GM21423 (cell line): Measurements from ENCODE around the gene UQCC5.

Experiments
- ATAC-seq: cut with Tn5 transposase; IDR thresholded peaks from one replicate; pipeline ENCODE4 v1.9.1; 2021; ENCODE audit warnings: mild to moderate bottlenecking, moderate library complexity; ENCODE audit not compliant: unreplicated experiment

UQCC5 gene

DNA sequence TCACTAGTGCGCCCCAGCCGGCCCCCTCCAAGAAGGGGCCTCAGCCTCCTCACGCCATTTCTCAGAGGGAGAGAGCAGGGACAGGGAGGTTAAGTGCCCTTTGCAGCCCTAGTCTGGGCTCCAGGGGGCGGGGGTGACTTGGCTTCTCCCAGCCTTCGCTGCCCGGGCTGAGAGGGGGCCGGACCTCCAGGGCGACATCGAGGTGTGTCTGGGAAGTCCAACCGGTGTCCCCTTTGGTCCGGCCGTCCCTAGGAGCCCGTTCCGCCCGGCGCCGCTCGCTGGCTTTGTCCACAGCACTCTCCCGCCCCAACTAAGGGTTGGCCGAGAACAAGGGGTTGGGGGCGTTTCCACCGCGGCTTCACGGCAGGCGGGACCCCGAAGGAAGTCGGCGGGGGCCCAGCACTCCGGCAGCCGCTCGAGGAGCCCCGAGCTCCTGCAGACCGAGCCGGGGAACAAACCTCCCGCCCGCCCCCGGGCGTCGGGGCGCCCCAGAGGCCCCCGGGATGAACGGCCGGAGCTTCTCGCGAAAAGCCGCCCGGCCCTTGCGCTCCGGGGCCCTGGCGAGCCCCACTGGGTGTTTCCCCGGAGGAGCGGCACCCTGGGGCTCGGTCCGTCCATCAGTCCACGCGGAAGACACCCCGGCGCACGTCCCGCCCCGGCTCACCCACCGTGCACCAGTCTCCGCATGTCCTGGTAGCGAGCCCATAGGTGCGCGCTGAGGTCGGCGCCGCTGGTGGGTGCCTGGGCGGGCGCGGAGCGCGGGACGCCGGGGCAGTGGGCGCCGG lies 3.4 kb upstream of the UQCC5 start:
- peak; percentile 2 for ATAC-seq

DNA sequence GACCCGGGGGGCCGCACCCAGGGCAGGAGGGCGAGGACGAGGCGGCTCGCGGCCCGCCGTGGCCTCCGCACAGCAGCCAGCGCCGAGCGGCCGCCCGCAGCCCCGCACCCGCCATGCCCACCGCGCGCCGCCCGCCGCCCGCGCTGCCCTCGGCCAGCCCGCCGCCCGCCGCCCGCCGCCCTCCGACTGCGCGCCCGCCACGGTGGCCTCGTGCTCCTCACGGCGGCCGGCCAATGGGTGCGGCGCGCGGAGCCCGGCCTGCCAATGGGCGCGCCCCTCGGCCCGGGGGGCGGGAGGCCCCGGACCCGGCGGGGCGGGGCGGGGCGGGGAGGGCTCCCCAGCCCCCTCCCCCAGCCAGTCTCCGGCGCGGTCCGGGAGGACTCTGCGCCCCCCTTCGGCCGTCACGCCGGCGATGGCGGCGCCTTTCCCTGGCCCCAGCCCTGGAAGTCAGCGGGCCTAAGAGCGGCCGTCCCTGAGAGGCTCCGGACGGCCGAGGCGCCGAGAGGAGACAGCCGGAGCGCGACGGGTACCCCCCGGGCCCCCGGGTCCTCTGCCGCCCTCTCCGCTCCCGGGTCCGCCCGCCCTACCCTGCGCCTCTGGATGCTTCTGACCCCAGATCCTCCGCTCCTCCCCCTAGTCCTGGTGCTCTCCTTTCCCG lies 2.7 kb upstream of the UQCC5 start, which contains the start of gene NT5DC2:
NT5DC2 (minus strand) TSS at position 235 of the 658 bp plus-strand sequence; CDS start at position 115, 120 bp downstream.
- peak; percentile 28 for ATAC-seq

DNA sequence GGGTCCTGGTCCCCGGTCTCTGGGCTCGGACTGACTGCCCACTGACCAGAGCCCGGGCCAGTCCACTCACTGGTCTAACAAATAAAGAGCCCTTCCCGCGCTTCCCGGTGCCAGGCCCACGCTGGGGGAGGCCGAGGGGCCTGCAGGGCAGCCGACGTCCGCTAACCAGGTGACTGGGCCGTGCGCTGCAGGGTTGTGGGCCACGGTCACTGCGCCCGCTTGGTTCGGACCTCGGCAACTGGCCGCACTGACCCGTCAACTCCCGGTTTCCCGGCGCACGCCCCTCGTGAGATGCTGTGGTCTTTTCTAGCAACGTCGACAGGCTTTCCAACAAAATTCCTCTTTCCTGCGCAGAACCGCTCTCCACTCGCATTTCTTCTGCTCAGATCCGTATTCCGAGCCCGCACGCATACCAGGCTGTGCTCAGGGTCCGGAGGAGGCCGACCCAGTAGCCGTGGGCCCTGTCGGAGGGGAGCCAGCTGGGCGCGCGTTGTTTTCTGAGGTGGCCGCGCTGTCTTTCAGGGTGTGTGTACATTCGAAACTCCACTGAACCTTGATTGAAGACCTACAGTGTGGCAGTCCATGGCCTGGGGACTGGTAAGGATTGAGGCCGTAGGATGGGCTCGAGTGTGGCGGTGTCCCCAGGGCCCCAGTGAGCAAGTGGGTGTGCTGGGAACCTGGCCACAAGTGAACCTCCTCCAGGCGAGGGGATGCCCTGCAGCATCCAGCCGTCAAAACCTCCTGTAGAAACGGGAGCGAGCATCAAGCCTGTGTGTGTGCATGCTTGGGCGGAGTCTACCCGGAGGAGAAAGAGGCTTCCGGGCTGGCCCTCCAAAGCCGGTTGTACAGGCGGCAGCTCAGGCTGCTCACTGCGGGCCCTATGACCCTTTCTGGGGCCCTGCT lies 1.9 kb upstream of the UQCC5 start:
- ATAC-seq: no peak

DNA sequence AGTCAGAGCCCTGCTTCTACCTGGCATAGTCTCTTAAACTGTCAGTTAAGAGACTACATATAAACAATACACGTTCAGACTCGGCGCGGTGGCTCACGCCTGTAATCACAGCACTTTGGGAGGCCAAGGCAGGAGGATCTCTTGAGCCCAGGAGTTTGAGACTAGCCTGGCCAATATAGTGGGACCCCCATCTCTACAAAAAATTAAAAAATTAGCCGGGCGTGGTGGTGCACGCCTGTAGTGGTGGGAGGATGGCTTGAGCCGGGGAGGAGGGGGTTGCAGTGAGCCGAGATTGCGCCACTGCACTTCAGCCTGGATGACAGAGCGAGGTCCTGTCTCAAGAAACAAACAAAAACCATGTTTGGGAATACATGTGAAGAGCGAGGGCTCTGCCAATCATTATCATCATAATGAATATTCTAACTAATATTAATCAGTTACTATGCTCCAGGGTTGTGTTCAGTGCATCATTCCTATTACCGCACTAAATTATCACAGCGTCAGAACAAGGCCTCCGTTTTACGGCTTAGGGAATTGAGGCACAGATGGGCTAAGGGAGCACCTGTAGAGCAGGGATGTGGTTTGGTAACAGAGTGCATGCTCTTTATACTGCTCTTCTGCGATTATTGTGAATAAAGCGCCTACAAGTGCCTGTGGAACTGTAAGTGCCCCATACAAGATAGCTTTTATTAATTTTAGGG lies 844 bp upstream of the UQCC5 start:
- no peak for ATAC-seq

DNA sequence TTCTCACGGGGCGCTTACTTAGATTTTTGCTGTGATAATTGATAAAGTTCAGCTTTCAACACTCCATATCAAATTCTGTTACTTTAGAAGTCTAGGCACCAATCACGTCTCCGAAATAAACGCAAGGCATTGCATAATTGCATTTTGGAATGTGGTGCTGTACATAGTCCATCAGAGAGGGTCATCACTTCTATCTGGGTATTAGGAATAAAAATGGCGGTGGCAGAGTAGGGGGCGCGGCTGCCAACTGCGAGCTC lies 365 bp upstream of the UQCC5 start:
- ATAC-seq: no peak

DNA sequence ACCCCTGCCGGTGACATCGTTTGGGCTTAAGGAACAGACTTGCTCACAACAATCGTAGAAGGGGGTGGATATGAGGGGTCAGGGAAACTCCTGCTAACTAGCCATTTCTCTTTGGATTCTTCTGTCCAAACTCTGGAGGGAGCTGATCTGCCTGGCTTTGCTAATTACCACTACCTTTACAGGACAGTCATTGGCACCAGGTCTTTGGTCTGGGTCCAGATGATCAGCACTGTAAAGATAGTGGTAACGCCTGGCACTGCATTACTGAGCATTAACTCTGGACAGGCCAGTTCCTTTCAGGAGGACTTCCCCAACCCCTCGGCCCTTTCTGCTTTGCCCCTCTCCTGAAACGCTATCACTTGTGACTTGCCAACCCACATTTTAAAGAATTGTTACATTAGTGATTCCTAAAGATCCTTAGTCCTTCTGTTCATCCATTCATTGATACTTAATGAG lies 788 bp downstream of the UQCC5 start:
- no peak for ATAC-seq

DNA sequence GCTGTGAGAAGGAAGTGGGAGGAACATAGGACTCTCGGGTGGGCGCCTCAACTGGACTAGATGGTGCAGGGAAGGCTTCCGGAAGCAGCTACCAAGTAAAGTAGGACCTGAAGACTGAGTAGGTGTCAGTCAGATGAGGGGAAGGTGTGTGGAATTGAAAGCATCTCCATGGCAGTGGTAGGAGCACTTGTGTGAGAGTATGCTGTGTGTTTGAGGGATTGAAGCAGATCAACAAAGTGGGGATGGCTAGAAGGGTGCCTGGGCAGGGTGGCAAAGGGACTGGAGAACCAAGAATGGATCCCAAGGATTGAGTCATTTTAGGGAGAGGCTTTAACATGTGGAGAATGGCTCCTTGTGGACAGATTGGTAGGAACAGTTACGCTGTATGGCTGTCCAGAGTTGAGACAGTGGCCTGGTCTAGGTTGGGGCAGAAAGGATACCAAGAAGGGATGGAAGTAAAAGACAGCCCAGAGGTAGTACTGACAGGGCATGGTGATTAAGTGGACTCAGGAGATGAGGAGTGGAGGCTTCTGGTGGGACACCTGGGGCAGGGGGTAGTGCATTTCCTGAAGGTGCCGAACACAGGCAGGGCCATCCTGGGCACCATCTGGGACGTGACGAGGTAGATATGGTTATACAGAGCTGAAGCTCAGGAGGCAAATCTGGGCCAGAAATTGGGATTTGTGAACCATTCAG lies 1.5 kb downstream of the UQCC5 start:
- ATAC-seq: no peak

DNA sequence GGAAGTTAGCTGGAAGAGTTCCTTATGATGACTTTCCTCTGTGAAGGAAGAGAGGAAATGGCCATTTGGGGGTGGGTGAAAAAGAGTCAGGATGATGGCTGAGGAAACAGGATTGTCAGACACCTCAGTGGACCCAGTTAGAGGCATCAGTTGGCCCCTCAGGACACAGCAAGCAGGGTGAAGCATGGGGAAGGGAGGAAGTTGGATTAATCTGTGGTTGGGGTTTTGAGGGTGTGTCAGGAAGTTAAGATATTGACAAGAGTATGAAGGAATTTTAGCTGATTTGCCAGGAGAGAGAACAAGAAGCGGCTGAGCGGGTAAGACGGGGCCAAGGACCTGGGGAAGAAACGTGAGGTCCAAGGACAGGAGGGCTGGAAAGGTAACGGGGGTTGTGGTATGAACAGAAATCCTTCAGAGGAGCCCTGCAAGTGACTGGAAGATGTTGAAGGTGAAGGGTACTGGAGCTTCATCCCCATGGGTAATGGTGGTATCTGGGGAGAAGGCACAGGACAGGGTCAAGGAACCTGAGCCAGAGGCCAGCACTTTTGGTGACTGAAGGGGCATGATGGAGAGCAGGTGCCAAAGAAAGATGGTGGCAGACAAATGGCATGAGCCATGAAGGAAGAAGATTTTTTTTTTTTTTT lies 2.7 kb downstream of the UQCC5 start:
- no peak for ATAC-seq

DNA sequence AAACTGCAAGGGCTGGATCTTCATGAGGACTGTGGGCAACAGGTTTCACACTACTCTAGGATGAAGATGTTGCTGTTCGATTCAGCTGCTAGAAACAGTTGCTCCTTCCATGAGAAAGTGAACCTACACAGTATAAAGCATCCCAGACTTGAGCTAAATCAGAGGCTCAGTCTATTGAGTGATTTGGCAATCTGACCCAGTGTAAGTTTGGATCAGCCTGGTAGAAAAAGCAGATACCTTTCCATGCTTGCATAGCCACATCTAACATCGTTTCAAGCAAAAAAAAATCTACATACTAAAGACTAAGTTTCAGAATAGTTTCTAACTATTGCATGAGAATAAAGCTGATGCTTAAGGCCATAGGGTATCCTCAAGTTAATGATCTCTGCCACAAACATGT lies 4.6 kb downstream of the UQCC5 start:
- ATAC-seq: no peak

DNA sequence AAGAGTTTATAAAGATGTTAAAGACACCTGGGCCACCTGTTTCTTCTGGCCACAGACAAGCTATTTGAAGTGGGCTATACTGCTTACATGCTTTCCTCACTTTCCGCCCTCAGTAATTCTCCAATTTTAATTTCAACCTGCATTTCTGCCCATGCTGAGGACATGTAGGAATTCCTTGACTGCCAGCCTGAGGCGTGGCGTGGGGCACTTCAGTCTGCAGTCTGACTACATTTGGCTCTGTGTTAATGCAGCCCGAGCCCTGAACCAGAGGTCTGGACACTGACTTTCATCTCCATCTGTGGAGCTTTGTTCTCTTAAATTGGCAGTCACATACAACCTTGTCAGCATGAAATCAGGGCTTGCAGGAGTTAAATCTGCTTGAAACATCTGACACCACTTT lies 8.5 kb downstream of the UQCC5 start:
- ATAC-seq: no peak

DNA sequence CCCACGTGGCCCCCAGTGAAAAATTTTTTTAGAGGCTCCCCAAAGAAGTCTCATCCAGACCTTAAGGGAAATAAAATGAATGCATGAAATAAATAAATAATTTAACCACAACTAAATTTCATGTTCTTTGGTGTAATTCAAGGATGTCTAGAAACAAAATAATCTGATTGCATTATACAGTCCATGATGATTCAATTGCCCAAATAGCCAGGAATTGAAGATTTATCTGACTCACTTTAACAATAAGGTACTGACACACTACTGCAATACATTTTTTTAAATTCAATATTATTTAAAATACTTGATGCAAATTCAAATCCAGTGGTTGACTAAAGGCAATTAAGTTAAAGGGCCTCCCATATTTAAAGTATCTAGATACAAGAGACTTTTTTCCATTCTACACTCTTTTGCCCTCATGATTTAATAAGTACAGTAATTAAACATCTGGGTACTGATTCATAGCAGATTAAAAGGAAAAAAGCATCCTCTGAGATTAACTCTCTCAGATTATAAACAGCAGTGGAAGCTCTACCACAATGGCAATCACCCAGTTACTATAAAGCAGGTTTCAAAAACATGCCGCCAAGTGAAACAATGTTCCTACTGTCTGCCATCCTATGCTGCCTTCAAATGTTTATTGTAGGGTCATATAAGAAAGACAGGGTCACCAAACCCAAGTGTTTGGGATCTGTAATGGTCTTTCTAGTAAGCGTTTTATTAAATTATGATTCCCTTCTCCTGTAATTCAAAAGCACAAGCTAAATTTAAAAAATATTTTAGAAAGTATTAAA lies 9.9 kb downstream of the UQCC5 start:
- ATAC-seq: no peak

DNA sequence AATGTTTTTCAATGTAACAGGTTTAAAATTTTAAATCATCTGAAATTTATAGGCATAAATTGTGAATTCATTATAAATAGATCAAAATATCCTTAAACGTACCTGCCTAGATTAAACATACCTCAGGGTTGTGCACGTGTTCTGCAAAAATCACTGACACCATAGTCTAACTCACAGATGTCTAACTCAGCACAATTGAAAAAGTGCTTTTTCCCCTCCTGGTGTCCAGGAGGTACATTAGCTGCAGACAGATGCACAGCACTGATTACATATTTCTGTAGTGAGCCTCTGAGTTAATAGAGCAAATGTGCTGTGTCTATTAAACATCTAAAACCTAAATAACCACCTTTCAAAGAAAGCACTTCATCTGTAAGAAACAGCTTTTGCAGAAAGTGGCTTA lies 10.7 kb downstream of the UQCC5 start:
- no peak for ATAC-seq

DNA sequence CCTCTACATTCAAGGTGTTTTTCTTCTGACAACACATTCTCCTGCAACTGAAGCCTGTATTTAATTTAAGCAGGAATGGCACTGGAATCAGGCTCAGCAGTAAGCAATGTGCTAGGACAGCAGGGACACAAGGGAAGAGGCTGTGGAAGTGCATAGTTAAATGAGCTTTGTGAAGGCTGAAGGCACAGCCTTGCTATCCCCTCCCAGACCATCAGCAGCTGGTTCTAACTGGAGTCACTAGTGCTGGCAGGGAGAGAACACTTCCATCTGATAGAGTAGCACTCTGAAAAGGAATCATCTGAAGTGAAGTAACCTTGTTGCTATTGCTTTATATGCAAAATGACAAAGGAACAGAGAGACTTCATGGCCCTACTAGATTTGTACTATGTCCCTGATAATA lies 14.7 kb downstream of the UQCC5 start:
- ATAC-seq: no peak

DNA sequence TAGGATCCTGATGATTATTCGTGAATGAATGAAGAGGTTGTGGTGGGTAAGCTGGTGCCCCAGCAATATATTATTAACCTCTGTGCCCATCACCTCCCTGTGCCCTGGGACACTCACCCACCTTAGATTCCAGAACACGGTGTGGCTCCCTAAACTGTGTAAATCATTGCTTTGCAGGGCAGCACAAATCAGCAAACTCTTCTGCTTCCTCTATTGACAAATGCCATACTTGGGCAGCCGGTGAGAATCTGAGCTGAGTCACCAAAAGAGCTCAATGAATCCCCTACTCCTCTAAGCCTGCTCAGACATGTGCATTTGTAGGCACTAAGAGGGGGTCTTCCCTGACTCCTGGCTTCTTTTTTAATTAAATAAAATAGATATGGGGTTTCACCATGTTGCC lies 15.7 kb downstream of the UQCC5 start:
- ATAC-seq: no peak

DNA sequence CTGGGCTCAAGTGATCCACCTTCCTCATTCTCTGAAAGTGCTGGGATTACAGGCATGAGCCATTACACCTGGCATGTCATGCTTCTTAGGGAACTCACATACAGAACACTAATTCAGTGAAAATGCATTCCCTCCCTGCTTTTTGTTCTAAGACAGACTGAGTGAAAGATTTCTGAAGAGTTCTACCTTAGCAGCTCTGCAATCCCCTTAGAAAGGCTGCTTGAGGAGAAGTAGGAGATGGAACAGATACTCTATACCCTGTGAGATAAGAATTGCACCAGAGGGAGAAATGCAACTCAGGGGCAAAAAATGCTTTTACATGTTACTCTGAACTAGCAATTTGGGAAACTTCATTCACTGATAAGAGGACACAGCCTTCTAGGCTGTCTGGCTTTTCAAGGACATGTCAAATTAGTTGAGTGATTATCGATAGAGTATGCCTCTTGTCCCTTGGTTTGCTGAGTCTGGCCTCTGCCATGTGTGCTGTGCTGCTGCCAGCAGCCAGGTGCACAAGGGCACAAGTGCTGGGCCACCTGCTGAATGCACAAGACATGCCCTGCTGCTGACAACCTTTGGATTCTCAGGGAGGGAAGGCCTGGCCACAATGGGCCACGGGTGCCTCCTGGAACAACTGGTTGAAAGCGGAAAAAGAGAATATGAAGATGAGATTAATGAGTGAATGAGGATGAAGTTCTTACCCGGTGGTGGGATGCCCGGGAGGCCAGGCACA lies 17.8 kb downstream of the UQCC5 start:
- ATAC-seq: no peak

DNA sequence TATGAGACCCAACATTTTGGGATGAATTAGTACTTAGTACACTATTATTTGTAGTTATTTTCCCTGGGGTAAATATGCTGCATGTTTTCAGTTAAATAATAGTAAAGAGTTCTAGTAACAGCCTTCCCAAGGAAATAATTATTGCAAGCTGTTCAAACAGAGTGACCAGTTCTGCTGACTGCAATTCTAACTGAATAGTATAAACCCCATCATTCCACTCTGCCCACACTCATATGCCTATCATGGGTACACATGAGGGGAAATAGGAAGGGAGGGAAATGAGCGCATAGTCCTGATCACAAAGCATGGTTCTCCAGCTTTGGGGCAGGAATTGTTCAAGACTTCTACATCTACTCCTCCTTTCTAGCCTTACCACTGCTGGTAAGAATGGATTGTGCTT lies 18.7 kb downstream of the UQCC5 start:
- no peak for ATAC-seq

DNA sequence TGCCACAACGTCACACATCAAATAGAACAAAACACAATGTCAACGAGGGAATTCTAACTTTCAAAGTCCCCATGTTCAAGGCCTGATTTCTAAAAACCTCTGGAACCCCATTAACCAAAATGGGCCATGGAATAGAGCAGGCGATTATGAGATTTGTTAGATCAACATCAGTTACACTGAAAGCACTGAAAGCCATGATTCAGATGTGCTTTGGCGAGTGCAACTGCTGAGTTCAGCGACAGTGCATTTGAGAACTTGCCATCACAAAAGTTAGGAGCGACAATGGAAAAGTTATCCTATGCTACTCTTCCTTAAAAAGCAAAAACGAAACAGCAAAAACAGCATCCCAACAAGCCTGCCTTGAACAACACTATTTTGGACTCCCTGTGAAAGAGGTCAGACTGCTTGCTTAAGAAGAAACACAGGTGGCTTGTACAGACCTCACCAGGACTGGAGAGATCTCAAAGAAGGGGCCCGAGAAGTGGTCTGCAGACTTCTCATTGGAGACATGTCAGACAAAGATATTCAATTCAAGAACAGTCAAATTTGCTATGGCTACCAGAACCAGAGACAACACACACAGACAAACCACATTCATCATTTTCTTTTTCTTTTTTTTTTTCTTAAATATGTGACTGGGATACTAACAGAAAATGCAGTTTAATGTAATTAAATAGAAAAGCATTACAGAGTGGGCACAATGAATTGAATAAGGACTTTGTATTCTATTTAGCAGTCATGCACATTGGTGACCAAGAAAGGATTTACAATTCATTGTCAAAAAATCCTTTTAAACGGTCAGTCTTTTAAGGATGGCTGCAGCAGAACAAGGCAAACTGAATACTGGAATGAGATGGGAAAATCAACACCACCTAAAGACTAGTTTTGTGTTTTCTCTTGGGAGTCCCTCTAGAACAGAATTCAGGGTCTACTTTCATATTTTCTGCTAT lies 20.9 kb downstream of the UQCC5 start:
- no peak for ATAC-seq
